Tibial nerve (tissue), 4 donors: ENCODE data around the gene RNU7-1. TPM values are rescaled to one million over a fixed set of nuclear protein-coding genes. Genes with fewer than 3 reads are reported as not detected.

Source experiments
- DNase-seq, 2 donors: peaks; one replicate each; pipeline ENCODE4 v3.0.0-alpha.2; 2019; ENCODE audit warnings: low spot score in 2 of 2
- H3K27ac ChIP-seq, 4 donors: fragments of 200-600 bp; sonication (generic) in 3 of 4; one replicate each; pipeline ENCODE4 v1.5.1; 2017 to 2019; ENCODE audit warnings: mild to moderate bottlenecking in 1 of 4
- H3K27me3 ChIP-seq, 2 donors: fragments of 200-600 bp; sonication (generic) in 1 of 2; one replicate each; pipeline versions ENCODE4 v1.5.1 to v1.6.0; 2017 to 2019
- H3K36me3 ChIP-seq, 3 donors: fragments of 200-600 bp; sonication (generic); one replicate each; pipeline ENCODE4 v1.5.1; 2018 to 2019
- H3K4me1 ChIP-seq, 4 donors: fragments of 200-600 bp; sonication (generic) in 3 of 4; one replicate each; pipeline ENCODE4 v1.5.1; 2017 to 2019
- H3K4me3 ChIP-seq, 4 donors: fragments of 200-600 bp; sonication (generic) in 3 of 4; one replicate each; pipeline ENCODE4 v1.5.1; 2017 to 2019; ENCODE audit warnings: mild to moderate bottlenecking in 1 of 4, moderate library complexity in 1 of 4
- H3K9me3 ChIP-seq, 4 donors: fragments of 200-600 bp; sonication (generic) in 3 of 4; one replicate each; pipeline ENCODE4 v1.5.1; 2017 to 2019
- EP300 ChIP-seq, 2 donors: sonication (generic); formaldehyde crosslinking; IDR thresholded peaks; one replicate each; pipeline ENCODE4 v1.6.1; 2017; ENCODE audit warnings: antibody characterized with exemption in 2 of 2, mild to moderate bottlenecking in 1 of 2
- POLR2A ChIP-seq, 2 donors: fragments of 450-650 bp; IDR thresholded peaks; one replicate each; pipeline ENCODE4 v1.6.1; 2017; ENCODE audit warnings: antibody characterized with exemption in 2 of 2, mild to moderate bottlenecking in 2 of 2, moderate library complexity in 2 of 2
- WGBS, 2 donors: methylation state at CpG; one replicate each; pipeline ENCODE4 v1.1.5; 2018; 5-methylcytosine and 5-hydroxymethylcytosine counted together
- total RNA-seq, 4 donors: library from RNA; depleted of rRNA; stranded (reverse); fragments of >200 nt; gene quantifications; one replicate each; pipeline ENCODE4 v1.1.0, GENCODE V29; 2016
- TF ChIP-seq, protein P1 (sequence below), 5 experiments: fragments of 200-600 bp in 3 of 5; fragments of 450-650 bp in 2 of 5; sonication (generic) in 3 of 5; IDR thresholded peaks; one replicate each; pipeline ENCODE4 v1.5.1; 2016 to 2019; ENCODE audit warnings: antibody characterized with exemption in 5 of 5, mild to moderate bottlenecking in 3 of 5, moderate library complexity in 2 of 5

The RNU7-1 gene
- not detected for total RNA-seq

- Histone ChIP-seq H3K27me3 (no peaks in the 10 kb centered on the region), H3K27ac (peak within 1 kb of the TSS; percentile 89 to 98 (median 96)), H3K4me3 (peak within 1 kb of the TSS; percentile 52 to 81 (median 74)), H3K36me3 (peaks cover 0 to 48% (median 3%) of the 10 kb centered on the region in 3 donors), H3K4me1 (peaks cover 0 to 55% (median 29%) of the 10 kb centered on the region in 4 donors), H3K9me3 (no peaks in the 10 kb centered on the region)
- WGBS, 2 donors: 0% methylated on average over 29 to 31 of the region's 31 CpGs
- DNase-seq: no peak
- TF ChIP-seq EP300 (IDR thresholded peaks at IDR 0.05) (peak; percentile 58 to 98), POLR2A (IDR thresholded peaks at IDR 0.05) (peak in 1 of 2 donors; percentile 84)
- TF ChIP-seq, protein P1, sequence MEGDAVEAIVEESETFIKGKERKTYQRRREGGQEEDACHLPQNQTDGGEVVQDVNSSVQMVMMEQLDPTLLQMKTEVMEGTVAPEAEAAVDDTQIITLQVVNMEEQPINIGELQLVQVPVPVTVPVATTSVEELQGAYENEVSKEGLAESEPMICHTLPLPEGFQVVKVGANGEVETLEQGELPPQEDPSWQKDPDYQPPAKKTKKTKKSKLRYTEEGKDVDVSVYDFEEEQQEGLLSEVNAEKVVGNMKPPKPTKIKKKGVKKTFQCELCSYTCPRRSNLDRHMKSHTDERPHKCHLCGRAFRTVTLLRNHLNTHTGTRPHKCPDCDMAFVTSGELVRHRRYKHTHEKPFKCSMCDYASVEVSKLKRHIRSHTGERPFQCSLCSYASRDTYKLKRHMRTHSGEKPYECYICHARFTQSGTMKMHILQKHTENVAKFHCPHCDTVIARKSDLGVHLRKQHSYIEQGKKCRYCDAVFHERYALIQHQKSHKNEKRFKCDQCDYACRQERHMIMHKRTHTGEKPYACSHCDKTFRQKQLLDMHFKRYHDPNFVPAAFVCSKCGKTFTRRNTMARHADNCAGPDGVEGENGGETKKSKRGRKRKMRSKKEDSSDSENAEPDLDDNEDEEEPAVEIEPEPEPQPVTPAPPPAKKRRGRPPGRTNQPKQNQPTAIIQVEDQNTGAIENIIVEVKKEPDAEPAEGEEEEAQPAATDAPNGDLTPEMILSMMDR (IDR thresholded peaks at IDR 0.05): peak in 1 of 5 experiments; percentile 18
These were observed at the start of gene RNU7-1, which contains the start of gene C12orf57 for GRCh38 chr12:6943722-6944380. RNU7-1 (plus strand) TSS chr12:6943816. C12orf57 (plus strand) TSS chr12:6944022; CDS start chr12:6944122, 100 bp downstream.

- Histone ChIP-seq H3K36me3 (no peaks in the 10 kb centered on the region), H3K4me1 (peaks cover 0 to 18% (median 6%) of the 10 kb centered on the region in 4 donors), H3K4me3 (no peak overlapping the region), H3K27me3 (no peaks in the 10 kb centered on the region), H3K27ac (no peak overlapping the region), H3K9me3 (no peaks in the 10 kb centered on the region)
- DNase-seq: no peak
- TF ChIP-seq EP300 (IDR thresholded peaks at IDR 0.05) (no peak), POLR2A (IDR thresholded peaks at IDR 0.05) (no peak)
- TF ChIP-seq, protein P1 (IDR thresholded peaks at IDR 0.05): no peak
- WGBS, 2 donors: 73 to 81% methylated on average over 3 of the region's 3 CpGs
These were observed 49.3 kb upstream of the RNU7-1 start for GRCh38 chr12:6894321-6894720.

- no peak overlapping the region for H3K4me3 ChIP-seq
- H3K4me1 ChIP-seq: peaks cover 0 to 15% (median 7%) of the 10 kb centered on the region in 4 donors
- H3K9me3 ChIP-seq: no peaks in the 10 kb centered on the region
- no peak for DNase-seq
- no peak overlapping the region for H3K27ac ChIP-seq
- no peaks in the 10 kb centered on the region for H3K27me3 ChIP-seq
- H3K36me3 ChIP-seq: no peaks in the 10 kb centered on the region
- WGBS, 2 donors: 77 to 80% methylated on average over 6 of the region's 6 CpGs
- TF ChIP-seq, protein P1 (IDR thresholded peaks at IDR 0.05): no peak
- no peak for TF ChIP-seq EP300 (IDR thresholded peaks at IDR 0.05)
These were observed 46.7 kb upstream of the RNU7-1 start for GRCh38 chr12:6896846-6897435.

- peaks cover 0 to 21% (median 10%) of the 10 kb centered on the region in 4 donors for H3K4me1 ChIP-seq
- H3K36me3 ChIP-seq: no peaks in the 10 kb centered on the region
- 60 to 67% methylated on average over 5 of the region's 5 CpGs for WGBS, 2 donors
- H3K9me3 ChIP-seq: no peaks in the 10 kb centered on the region
- no peak overlapping the region for H3K4me3 ChIP-seq
- no peak for TF ChIP-seq POLR2A (IDR thresholded peaks at IDR 0.05)
- TF ChIP-seq, protein P1 (IDR thresholded peaks at IDR 0.05): no peak
- TF ChIP-seq EP300 (IDR thresholded peaks at IDR 0.05): no peak
- DNase-seq: no peak
- no peaks in the 10 kb centered on the region for H3K27me3 ChIP-seq
- peak overlapping the region in 2 of 4 donors; percentile 40 to 76 for H3K27ac ChIP-seq
These were observed 44.2 kb upstream of the RNU7-1 start for GRCh38 chr12:6899427-6899826.
